ENCODE results near the gene LONRF3. TPM values are rescaled to one million over a fixed set of nuclear protein-coding genes. Genes with fewer than 3 reads are reported as not detected.

The LONRF3 gene
- total RNA-seq, 2 donors from 2014 or later: 3.6 to 8.8 TPM

GRCh38 chrX:119045884-119046283 is 71.5 kb downstream of the LONRF3 start:
- Histone ChIP-seq H3K27me3 (no peaks in the 10 kb centered on the region), H3K36me3 (no peaks in the 10 kb centered on the region), H3K4me1 (peaks cover 0 to 6% of the 10 kb centered on the region in 2 donors), H3K27ac (no peak overlapping the region), H3K9me3 (no peaks in the 10 kb centered on the region), H3K4me3 (no peak overlapping the region)
- no peak for DNase-seq (ENCODE audit: low spot score)
- TF ChIP-seq CTCF (IDR thresholded peaks at IDR 0.05): no peak

GRCh38 chrX:119055687-119056086 is 81.3 kb downstream of the LONRF3 start:
- no peaks in the 10 kb centered on the region for H3K9me3 ChIP-seq
- DNase-seq (ENCODE audit: low spot score): no peak
- peaks cover 0 to 12% of the 10 kb centered on the region in 2 donors for H3K4me1 ChIP-seq
- no peaks in the 10 kb centered on the region for H3K27me3 ChIP-seq
- H3K36me3 ChIP-seq: no peaks in the 10 kb centered on the region
- no peak for TF ChIP-seq CTCF (IDR thresholded peaks at IDR 0.05)
- H3K27ac ChIP-seq: no peak overlapping the region
- H3K4me3 ChIP-seq: no peak overlapping the region

- Histone ChIP-seq H3K36me3 (no peaks in the 10 kb centered on the region), H3K4me3 (no peak overlapping the region), H3K4me1 (peaks cover 0 to 5% of the 10 kb centered on the region in 2 donors), H3K27ac (no peak overlapping the region), H3K27me3 (no peaks in the 10 kb centered on the region), H3K9me3 (no peaks in the 10 kb centered on the region)
- no peak for TF ChIP-seq CTCF (IDR thresholded peaks at IDR 0.05)
- no peak for DNase-seq (ENCODE audit: low spot score)
These were observed 88.4 kb downstream of the LONRF3 start for GRCh38 chrX:119062750-119063374.

GRCh38 chrX:119063428-119063827 is 89.0 kb downstream of the LONRF3 start:
- H3K9me3 ChIP-seq: no peaks in the 10 kb centered on the region
- no peaks in the 10 kb centered on the region for H3K27me3 ChIP-seq
- H3K4me1 ChIP-seq: peaks cover 0 to 5% of the 10 kb centered on the region in 2 donors
- TF ChIP-seq CTCF (IDR thresholded peaks at IDR 0.05): no peak
- DNase-seq (ENCODE audit: low spot score): no peak
- H3K4me3 ChIP-seq: no peak overlapping the region
- H3K36me3 ChIP-seq: no peaks in the 10 kb centered on the region
- no peak overlapping the region for H3K27ac ChIP-seq

GRCh38 chrX:119067023-119067739 is 92.8 kb downstream of the LONRF3 start:
- H3K36me3 ChIP-seq: no peaks in the 10 kb centered on the region
- H3K27me3 ChIP-seq: no peaks in the 10 kb centered on the region
- no peak overlapping the region for H3K4me3 ChIP-seq
- TF ChIP-seq CTCF (IDR thresholded peaks at IDR 0.05): peak; percentile 44 to 74
- no peak overlapping the region for H3K27ac ChIP-seq
- no peak for DNase-seq (ENCODE audit: low spot score)
- no peaks in the 10 kb centered on the region for H3K9me3 ChIP-seq
- peaks cover 0 to 5% of the 10 kb centered on the region in 2 donors for H3K4me1 ChIP-seq

Other genes with a start within 250 kb of the LONRF3 start
- 10 to 100 TPM; 14.5 to 29.8 TPM for gene IL13RA1, start 247.0 kb upstream of the LONRF3 start, total RNA-seq
- gene ZCCHC12, start 150.8 kb upstream of the LONRF3 start, total RNA-seq: under 1 TPM in 1 of 2 donors, not detected in 1; 0.19 TPM
- not detected for gene CT47C1, start 98.4 kb downstream of the LONRF3 start, total RNA-seq
- gene KIAA1210, start 153.2 kb downstream of the LONRF3 start, total RNA-seq: under 1 TPM in 1 of 2 donors, not detected in 1; 0.04 TPM